GM21619 (cell line): ENCODE data around the gene NDUFB8.

Experiments used
- ATAC-seq: cut with Tn5 transposase; IDR thresholded peaks from one replicate; pipeline ENCODE4 v1.9.1; 2021; ENCODE audit not compliant: unreplicated experiment

Gene NDUFB8

GRCh38 chr10:100477970-100478369, 51.7 kb downstream of the NDUFB8 start:
- ATAC-seq = no peak
